IMR-90 (cell line): ENCODE measurements around the gene CCDC171.

Experiments
- BHLHE40 ChIP-seq: fragments of 150-350 bp; IDR thresholded peaks from 2 replicates; pipeline ENCODE4 v1.6.1; 2016; ENCODE audit warnings: mild to moderate bottlenecking, low read depth, low read length
- CEBPB ChIP-seq: IDR thresholded peaks from 2 replicates; pipeline ENCODE4 v1.6.1; 2012; ENCODE audit warnings: low read depth, low read length, improper control_type of control experiment
- CHD1 ChIP-seq: IDR thresholded peaks from 2 replicates; pipeline ENCODE4 v1.6.1; 2012; ENCODE audit warnings: low read depth, low read length, improper control_type of control experiment
- FOS ChIP-seq: fragments of 150-350 bp; IDR thresholded peaks from 2 replicates; pipeline ENCODE4 v1.6.1; 2016; ENCODE audit warnings: low read depth, low read length
- NFE2L2 ChIP-seq: fragments of 150-350 bp; IDR thresholded peaks from 2 replicates; pipeline ENCODE4 v1.6.1; 2016; ENCODE audit warnings: low read depth, mild to moderate bottlenecking, low read length
- POLR2A ChIP-seq: IDR thresholded peaks from 2 replicates; pipeline ENCODE4 v1.6.1; 2012; ENCODE audit warnings: mild to moderate bottlenecking, low read depth, low read length
- RAD21 ChIP-seq: IDR thresholded peaks from 2 replicates; pipeline ENCODE4 v1.6.1; 2012; ENCODE audit warnings: low read length, improper control_type of control experiment
- RCOR1 ChIP-seq: IDR thresholded peaks from 2 replicates; pipeline ENCODE4 v1.6.1; 2012; ENCODE audit warnings: mild to moderate bottlenecking, low read length, improper control_type of control experiment; ENCODE audit not compliant: insufficient replicate concordance
- RFX5 ChIP-seq: IDR thresholded peaks from 2 replicates; pipeline ENCODE4 v1.8.0; 2012; ENCODE audit warnings: low read depth, mild to moderate bottlenecking, low read length, moderate library complexity
- SMC3 ChIP-seq: fragments of 150-350 bp; IDR thresholded peaks from 2 replicates; pipeline ENCODE4 v1.6.1; 2016; ENCODE audit warnings: low read depth, mild to moderate bottlenecking, antibody characterized with exemption, low read length, moderate library complexity
- TF ChIP-seq, protein P1 (sequence below): conservative IDR thresholded peaks from 2 replicates; pipeline ENCODE4 v1.5.1; 2012; ENCODE audit warnings: mild to moderate bottlenecking, low read depth, low read length, improper control_type of control experiment
- TF ChIP-seq, protein P2 (sequence below): fragments of 150-350 bp; IDR thresholded peaks from 2 replicates; pipeline ENCODE4 v1.6.1; 2017; ENCODE audit warnings: mild to moderate bottlenecking, antibody characterized with exemption, low read length, low read depth
- TF ChIP-seq, protein P3 (sequence below): fragments of 150-350 bp; IDR thresholded peaks from 2 replicates; pipeline ENCODE4 v1.6.1; 2016; ENCODE audit warnings: low read depth, mild to moderate bottlenecking, low read length, moderate library complexity, borderline replicate concordance

DNA sequence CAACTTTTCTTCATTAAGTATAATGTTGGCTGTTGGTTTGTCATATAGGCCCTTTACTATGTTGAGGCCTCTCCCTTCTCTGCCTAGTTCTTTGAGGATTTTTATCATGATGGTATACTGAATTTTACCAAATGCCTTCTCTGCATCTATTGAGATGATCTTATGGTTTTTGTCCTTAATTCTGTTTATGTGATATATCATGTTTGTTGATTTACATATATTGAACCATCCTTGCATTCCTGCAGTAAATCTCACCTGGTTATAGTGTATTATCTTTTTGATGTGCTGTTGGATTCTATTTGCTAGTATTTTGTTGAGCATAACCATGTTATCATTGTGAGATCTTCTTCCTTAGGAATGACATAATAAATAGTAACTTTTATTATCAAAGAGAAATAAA is 362.9 kb downstream of the CCDC171 start:
- TF ChIP-seq, protein P1, sequence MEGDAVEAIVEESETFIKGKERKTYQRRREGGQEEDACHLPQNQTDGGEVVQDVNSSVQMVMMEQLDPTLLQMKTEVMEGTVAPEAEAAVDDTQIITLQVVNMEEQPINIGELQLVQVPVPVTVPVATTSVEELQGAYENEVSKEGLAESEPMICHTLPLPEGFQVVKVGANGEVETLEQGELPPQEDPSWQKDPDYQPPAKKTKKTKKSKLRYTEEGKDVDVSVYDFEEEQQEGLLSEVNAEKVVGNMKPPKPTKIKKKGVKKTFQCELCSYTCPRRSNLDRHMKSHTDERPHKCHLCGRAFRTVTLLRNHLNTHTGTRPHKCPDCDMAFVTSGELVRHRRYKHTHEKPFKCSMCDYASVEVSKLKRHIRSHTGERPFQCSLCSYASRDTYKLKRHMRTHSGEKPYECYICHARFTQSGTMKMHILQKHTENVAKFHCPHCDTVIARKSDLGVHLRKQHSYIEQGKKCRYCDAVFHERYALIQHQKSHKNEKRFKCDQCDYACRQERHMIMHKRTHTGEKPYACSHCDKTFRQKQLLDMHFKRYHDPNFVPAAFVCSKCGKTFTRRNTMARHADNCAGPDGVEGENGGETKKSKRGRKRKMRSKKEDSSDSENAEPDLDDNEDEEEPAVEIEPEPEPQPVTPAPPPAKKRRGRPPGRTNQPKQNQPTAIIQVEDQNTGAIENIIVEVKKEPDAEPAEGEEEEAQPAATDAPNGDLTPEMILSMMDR: no peak
- TF ChIP-seq RAD21: no peak
- TF ChIP-seq POLR2A: no peak
- TF ChIP-seq, protein P2, sequence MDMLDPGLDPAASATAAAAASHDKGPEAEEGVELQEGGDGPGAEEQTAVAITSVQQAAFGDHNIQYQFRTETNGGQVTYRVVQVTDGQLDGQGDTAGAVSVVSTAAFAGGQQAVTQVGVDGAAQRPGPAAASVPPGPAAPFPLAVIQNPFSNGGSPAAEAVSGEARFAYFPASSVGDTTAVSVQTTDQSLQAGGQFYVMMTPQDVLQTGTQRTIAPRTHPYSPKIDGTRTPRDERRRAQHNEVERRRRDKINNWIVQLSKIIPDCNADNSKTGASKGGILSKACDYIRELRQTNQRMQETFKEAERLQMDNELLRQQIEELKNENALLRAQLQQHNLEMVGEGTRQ: no peak
- no peak for TF ChIP-seq CEBPB
- no peak for TF ChIP-seq RFX5
- TF ChIP-seq BHLHE40: no peak
- no peak for TF ChIP-seq SMC3
- no peak for TF ChIP-seq NFE2L2
- no peak for TF ChIP-seq CHD1
- TF ChIP-seq FOS: no peak
- TF ChIP-seq, protein P3, sequence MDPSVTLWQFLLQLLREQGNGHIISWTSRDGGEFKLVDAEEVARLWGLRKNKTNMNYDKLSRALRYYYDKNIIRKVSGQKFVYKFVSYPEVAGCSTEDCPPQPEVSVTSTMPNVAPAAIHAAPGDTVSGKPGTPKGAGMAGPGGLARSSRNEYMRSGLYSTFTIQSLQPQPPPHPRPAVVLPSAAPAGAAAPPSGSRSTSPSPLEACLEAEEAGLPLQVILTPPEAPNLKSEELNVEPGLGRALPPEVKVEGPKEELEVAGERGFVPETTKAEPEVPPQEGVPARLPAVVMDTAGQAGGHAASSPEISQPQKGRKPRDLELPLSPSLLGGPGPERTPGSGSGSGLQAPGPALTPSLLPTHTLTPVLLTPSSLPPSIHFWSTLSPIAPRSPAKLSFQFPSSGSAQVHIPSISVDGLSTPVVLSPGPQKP: no peak
- no peak for TF ChIP-seq RCOR1
